OCI-LY7 (cell line): ENCODE results near the gene MOB3A.

ENCODE experiments used
- CTCF ChIP-seq: fragments of 200-600 bp; sonication (generic); conservative IDR thresholded peaks from 2 replicates; pipeline ENCODE4 v1.5.1; 2014; ENCODE audit warnings: mild to moderate bottlenecking, antibody characterized with exemption, low read length, moderate library complexity, mixed read lengths
- EZH2phosphoT487 ChIP-seq: fragments of 200-600 bp; sonication (generic); IDR thresholded peaks from 2 replicates; pipeline ENCODE4 v1.6.1; 2018; ENCODE audit warnings: low read depth, borderline replicate concordance, mild to moderate bottlenecking, mixed run types, antibody characterized with exemption, low read length, moderate library complexity, mixed read lengths

- TF ChIP-seq CTCF (no peak), EZH2phosphoT487 (no peak)
Observed at GRCh38 chr19:2103045-2103707, 7.0 kb upstream of the MOB3A start.
